Large intestine (tissue), 12 donors: Measurements from ENCODE around the gene OR10K1. TPM values are rescaled to one million over a fixed set of nuclear protein-coding genes. Genes with fewer than 3 reads are reported as not detected.
"Not testable (repeated sequence)": the region's sequence is repeated elsewhere in the genome, so short reads cannot be mapped to it uniquely, and the experiment has no call there.

Source experiments
- DNase-seq, 2 donors: peaks; one replicate each; pipeline versions ENCODE4 v3.0.0 to v3.0.0-alpha.2; 2013
- H3K27ac ChIP-seq: one replicate; pipeline ENCODE4 v1.5.1; 2013; ENCODE audit warnings: low read length
- H3K27me3 ChIP-seq: 2 replicates; pipeline ENCODE4 v1.6.1; 2013; ENCODE audit warnings: low read length; ENCODE audit not compliant: control insufficient read depth, insufficient read depth
- H3K36me3 ChIP-seq: 2 replicates; pipeline ENCODE4 v1.6.1; 2013; ENCODE audit warnings: low read length; ENCODE audit not compliant: control insufficient read depth, insufficient read depth
- H3K4me1 ChIP-seq: one replicate; pipeline ENCODE4 v1.6.1; 2013; ENCODE audit warnings: low read length; ENCODE audit not compliant: control insufficient read depth, insufficient read depth
- H3K4me3 ChIP-seq: one replicate; pipeline ENCODE4 v1.5.1; 2013; ENCODE audit warnings: low read length
- H3K9me3 ChIP-seq: one replicate; pipeline ENCODE4 v1.6.1; 2013; ENCODE audit warnings: mild to moderate bottlenecking, low read depth, low read length, moderate library complexity; ENCODE audit not compliant: control insufficient read depth
- WGBS: methylation state at CpG from one replicate; pipeline ENCODE4 v1.1.5; 2013; ENCODE audit warnings: low lambda C conversion rate; ENCODE audit not compliant: insufficient coverage; 5-methylcytosine and 5-hydroxymethylcytosine counted together
- long read RNA-seq, 11 donors: transcript quantifications; one replicate each; lab custom pipeline, GENCODE V29; 2026
- polyA plus RNA-seq: library from polyadenylated mRNA; unstranded; fragments of 120-200 nt; gene quantifications from one replicate; pipeline ENCODE4 v1.2.1, GENCODE V29; 2013

OR10K1 gene
- not detected for polyA plus RNA-seq
- long read RNA-seq, donor 1: 0 reads
- long read RNA-seq, donor 2: 0 reads
- long read RNA-seq, donor 3: 0 reads
- long read RNA-seq, donor 4: 0 reads
- long read RNA-seq, donor 5: 0 reads
- long read RNA-seq, donor 6: 0 reads
- long read RNA-seq, donor 7: 0 reads
- long read RNA-seq, donor 8: 0 reads
- long read RNA-seq, donor 9: 0 reads
- long read RNA-seq, donor 10: 0 reads
- long read RNA-seq, donor 11: 0 reads

GRCh38 chr1:158461534-158461933 lies at the start of gene OR10K1:
TSS of gene OR10K1 (plus strand) at chr1:158461834. CDS start at chr1:158465562, 3,728 bp downstream.
- WGBS: no CpG with 5 or more reads among the region's 2 CpGs
- no peak within 1 kb of the TSS for H3K4me3 ChIP-seq
- no peaks in the 10 kb centered on the region for H3K9me3 ChIP-seq
- H3K27me3 ChIP-seq: no peaks in the 10 kb centered on the region
- no peaks in the 10 kb centered on the region for H3K4me1 ChIP-seq
- H3K27ac ChIP-seq: no peak within 1 kb of the TSS
- no peak for DNase-seq
- no peaks in the 10 kb centered on the region for H3K36me3 ChIP-seq

GRCh38 chr1:158414651-158415345 lies 46.8 kb upstream of the OR10K1 start:
- no peak for DNase-seq
- WGBS: 79% methylated on average over 2 of the region's 4 CpGs
- Histone ChIP-seq H3K27ac (no peak overlapping the region), H3K4me3 (no peak overlapping the region), H3K27me3 (no peaks in the 10 kb centered on the region), H3K36me3 (no peaks in the 10 kb centered on the region), H3K9me3 (no peaks in the 10 kb centered on the region), H3K4me1 (no peaks in the 10 kb centered on the region)

GRCh38 chr1:158417586-158417985 lies 44.0 kb upstream of the OR10K1 start:
- no peak for DNase-seq
- no peaks in the 10 kb centered on the region for H3K36me3 ChIP-seq
- H3K4me3 ChIP-seq: no peak overlapping the region
- no peak overlapping the region for H3K27ac ChIP-seq
- H3K9me3 ChIP-seq: no peaks in the 10 kb centered on the region
- no peaks in the 10 kb centered on the region for H3K27me3 ChIP-seq
- no peaks in the 10 kb centered on the region for H3K4me1 ChIP-seq

- Histone ChIP-seq H3K4me1 (no peaks in the 10 kb centered on the region), H3K27ac (no peak overlapping the region), H3K36me3 (no peaks in the 10 kb centered on the region), H3K27me3 (no peaks in the 10 kb centered on the region), H3K9me3 (no peaks in the 10 kb centered on the region), H3K4me3 (no peak overlapping the region)
- DNase-seq: no peak
These were observed 39.4 kb upstream of the OR10K1 start for GRCh38 chr1:158422212-158422611.

- Histone ChIP-seq H3K36me3 (no peaks in the 10 kb centered on the region), H3K9me3 (no peaks in the 10 kb centered on the region), H3K4me3 (no peak overlapping the region), H3K27ac (no peak overlapping the region), H3K4me1 (no peaks in the 10 kb centered on the region), H3K27me3 (no peaks in the 10 kb centered on the region)
- no peak for DNase-seq
These were observed 36.6 kb upstream of the OR10K1 start for GRCh38 chr1:158425027-158425426.

- no peak within 1 kb of the TSS for H3K4me3 ChIP-seq
- no peak within 1 kb of the TSS for H3K27ac ChIP-seq
- H3K4me1 ChIP-seq: no peaks in the 10 kb centered on the region
- H3K27me3 ChIP-seq: no peaks in the 10 kb centered on the region
- no peak for DNase-seq
- no peaks in the 10 kb centered on the region for H3K36me3 ChIP-seq
- H3K9me3 ChIP-seq: no peaks in the 10 kb centered on the region
- no CpG with 5 or more reads among the region's 1 CpG for WGBS
These were observed 35.5 kb upstream of the OR10K1 start, which contains the start of gene OR10K2 for GRCh38 chr1:158426137-158426536. TSS of gene OR10K2 (minus strand) at chr1:158426237. CDS start at chr1:158420866, 5,371 bp downstream.

GRCh38 chr1:158430163-158430562 lies 31.5 kb upstream of the OR10K1 start:
- WGBS: no CpG with 5 or more reads among the region's 3 CpGs
- H3K9me3 ChIP-seq, H3K4me1 ChIP-seq, H3K4me3 ChIP-seq, H3K27ac ChIP-seq, DNase-seq, H3K27me3 ChIP-seq, H3K36me3 ChIP-seq: not testable (repeated sequence)

GRCh38 chr1:158434741-158435140 lies 26.9 kb upstream of the OR10K1 start:
- DNase-seq: no peak
- H3K27me3 ChIP-seq: no peaks in the 10 kb centered on the region
- H3K27ac ChIP-seq: no peak overlapping the region
- no peaks in the 10 kb centered on the region for H3K9me3 ChIP-seq
- no peaks in the 10 kb centered on the region for H3K4me1 ChIP-seq
- H3K36me3 ChIP-seq: no peaks in the 10 kb centered on the region
- 57% methylated on average over 1 of the region's 3 CpGs for WGBS
- H3K4me3 ChIP-seq: no peak overlapping the region

- Histone ChIP-seq H3K27me3 (no peaks in the 10 kb centered on the region), H3K4me1 (no peaks in the 10 kb centered on the region), H3K36me3 (no peaks in the 10 kb centered on the region), H3K9me3 (no peaks in the 10 kb centered on the region), H3K27ac (no peak overlapping the region), H3K4me3 (no peak overlapping the region)
- DNase-seq: no peak
- WGBS: 100% methylated on average over 1 of the region's 4 CpGs
These were observed 16.3 kb upstream of the OR10K1 start for GRCh38 chr1:158445376-158445775.

GRCh38 chr1:158454537-158454936 lies 7.1 kb upstream of the OR10K1 start:
- Histone ChIP-seq H3K4me3 (no peak overlapping the region), H3K4me1 (no peaks in the 10 kb centered on the region), H3K27me3 (no peaks in the 10 kb centered on the region), H3K9me3 (no peaks in the 10 kb centered on the region), H3K36me3 (no peaks in the 10 kb centered on the region), H3K27ac (no peak overlapping the region)
- WGBS: no CpG with 5 or more reads among the region's 1 CpG
- DNase-seq: no peak

- no peaks in the 10 kb centered on the region for H3K9me3 ChIP-seq
- H3K4me1 ChIP-seq: no peaks in the 10 kb centered on the region
- no peaks in the 10 kb centered on the region for H3K36me3 ChIP-seq
- DNase-seq: no peak
- H3K27me3 ChIP-seq: no peaks in the 10 kb centered on the region
- no peak overlapping the region for H3K4me3 ChIP-seq
- no peak overlapping the region for H3K27ac ChIP-seq
These were observed 4.4 kb upstream of the OR10K1 start for GRCh38 chr1:158457246-158457645.
